GM12892 (cell line): ENCODE results near the gene KCNH1.
A peak's percentile ranks its signal among the peaks of the same experiment; 100 is the strongest.
"Not testable (repeated sequence)": the region's sequence is repeated elsewhere in the genome, so short reads cannot be mapped to it uniquely, and the experiment has no call there.

ENCODE experiments used
- DNase-seq: peaks from one replicate; pipeline ENCODE4 v3.0.0; 2011; ENCODE audit not compliant: insufficient read length
- FAIRE-seq: peaks from 2 replicates; lab custom pipeline; 2011; peaks lifted over from hg19 to GRCh38; lab: Jason Lieb, UNC
- POLR2A ChIP-seq: IDR thresholded peaks from 2 replicates; pipeline ENCODE4 v1.6.1; 2011; ENCODE audit warnings: low read depth, low read length, control low read depth
- POLR2AphosphoS5 ChIP-seq: IDR thresholded peaks from 2 replicates; pipeline ENCODE4 v1.6.1; 2011; ENCODE audit warnings: low read depth, low read length, control low read depth
- TAF1 ChIP-seq: IDR thresholded peaks from 2 replicates; pipeline ENCODE4 v1.6.1; 2011; ENCODE audit warnings: low read depth, mild to moderate bottlenecking, control low read depth, low read length, borderline replicate concordance

Gene KCNH1

DNA sequence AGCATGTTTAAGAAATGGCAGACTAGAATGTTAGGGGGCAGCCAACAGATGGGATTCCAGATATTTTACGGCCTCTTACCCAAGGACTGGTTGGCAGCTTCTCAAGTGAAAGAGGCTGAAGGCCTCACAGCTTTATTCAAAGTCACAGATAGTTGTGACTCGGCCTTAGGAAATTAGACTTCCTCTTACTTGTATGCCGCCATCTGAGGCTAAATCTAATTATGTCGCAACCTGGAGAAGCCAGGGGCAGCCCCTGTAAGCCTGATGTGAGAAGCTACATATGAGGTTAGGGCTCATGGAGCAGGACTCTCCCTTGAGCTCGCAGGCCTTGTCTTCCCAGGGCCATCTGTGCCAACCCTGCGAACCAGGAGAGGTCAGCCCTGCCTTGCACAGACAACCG, 452.8 kb downstream of the KCNH1 start:
- FAIRE-seq (no peak), DNase-seq (no peak)
- TF ChIP-seq POLR2A (no peak), POLR2AphosphoS5 (no peak), TAF1 (no peak)

DNA sequence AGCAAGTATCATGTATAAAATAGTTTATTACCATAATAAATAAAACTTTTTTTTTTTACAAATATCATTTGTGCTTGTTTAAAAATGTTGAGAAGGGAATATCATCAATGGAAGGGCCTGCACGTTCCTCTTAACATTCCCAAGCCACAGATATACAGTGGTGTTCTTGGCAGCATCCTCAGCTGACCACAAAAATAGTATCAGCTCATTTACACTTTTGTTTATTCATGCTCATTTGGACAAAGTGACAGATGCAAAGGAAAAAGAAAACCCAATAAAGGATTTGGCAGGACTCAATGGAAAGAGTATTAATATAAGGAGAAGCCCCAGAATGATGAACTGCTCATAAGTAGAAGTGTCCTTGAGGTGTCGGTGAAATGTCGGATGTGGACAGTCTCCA, 455.6 kb downstream of the KCNH1 start:
- DNase-seq (no peak), FAIRE-seq (no peak)
- TF ChIP-seq POLR2AphosphoS5 (no peak), POLR2A (no peak), TAF1 (no peak)

DNA sequence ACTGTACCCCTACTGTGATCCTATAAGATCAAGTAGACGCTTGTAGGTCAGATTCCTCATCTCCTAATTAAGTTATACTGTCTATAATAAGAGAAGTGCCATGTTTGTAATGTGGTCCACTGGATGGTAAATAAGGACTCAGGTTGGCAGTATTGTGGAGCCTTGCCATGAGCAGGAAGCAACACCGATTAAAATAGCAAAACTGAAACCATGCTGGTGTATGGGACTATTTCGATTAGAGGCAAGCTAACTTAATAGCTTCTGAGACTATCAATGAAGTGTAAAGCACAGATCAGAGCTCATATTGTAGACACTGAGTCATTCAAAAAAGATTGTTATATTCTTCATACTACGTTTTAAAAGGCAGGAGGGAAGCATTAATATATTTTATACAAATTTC, 456.4 kb downstream of the KCNH1 start:
- no peak for DNase-seq
- TF ChIP-seq POLR2A (no peak), POLR2AphosphoS5 (no peak), TAF1 (no peak)
- peak; percentile 14 for FAIRE-seq

DNA sequence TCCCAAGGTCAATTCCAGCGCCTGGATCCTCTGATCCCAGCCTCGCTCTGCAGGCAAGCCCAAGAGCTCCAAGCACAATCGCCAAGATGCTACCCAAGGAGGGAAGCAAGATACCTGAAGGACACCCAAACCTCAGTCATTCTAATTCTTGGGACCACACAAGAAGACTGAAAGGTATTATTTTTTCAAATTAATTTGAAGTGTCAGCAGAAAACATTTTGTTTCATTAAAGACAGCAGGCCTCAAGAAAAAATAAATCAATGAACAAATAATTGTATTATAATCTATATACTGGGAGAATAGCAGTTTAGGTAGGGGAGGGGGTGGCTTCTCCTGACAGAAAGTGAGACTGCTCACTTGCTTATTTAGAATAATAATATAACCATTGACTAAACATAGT, 457.4 kb downstream of the KCNH1 start:
- TF ChIP-seq TAF1, result no peak
- TF ChIP-seq POLR2A, result no peak
- no peak for TF ChIP-seq POLR2AphosphoS5
- DNase-seq, result no peak
- FAIRE-seq, result no peak

DNA sequence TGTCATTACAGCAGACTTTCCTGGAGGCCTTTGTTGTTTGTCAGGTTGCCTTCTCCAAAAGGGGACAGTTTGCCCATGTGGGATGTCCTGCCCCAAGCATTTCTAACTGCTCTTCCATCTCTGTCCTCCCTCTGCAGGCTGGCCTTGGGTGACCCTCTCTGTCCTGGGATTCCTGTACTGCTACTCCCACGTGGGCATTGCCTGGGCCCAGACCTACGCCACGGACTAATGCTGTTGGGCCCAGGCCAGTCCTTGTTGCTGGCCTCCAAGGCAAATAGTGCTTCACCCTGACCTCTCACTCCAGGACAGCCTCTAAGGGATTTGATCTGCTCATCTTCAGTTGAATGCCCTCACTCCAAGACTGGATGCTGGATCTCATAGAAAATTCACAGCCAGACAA, 459.8 kb downstream of the KCNH1 start:
- no peak for DNase-seq
- no peak for FAIRE-seq
- no peak for TF ChIP-seq TAF1
- TF ChIP-seq POLR2AphosphoS5, result no peak
- no peak for TF ChIP-seq POLR2A

DNA sequence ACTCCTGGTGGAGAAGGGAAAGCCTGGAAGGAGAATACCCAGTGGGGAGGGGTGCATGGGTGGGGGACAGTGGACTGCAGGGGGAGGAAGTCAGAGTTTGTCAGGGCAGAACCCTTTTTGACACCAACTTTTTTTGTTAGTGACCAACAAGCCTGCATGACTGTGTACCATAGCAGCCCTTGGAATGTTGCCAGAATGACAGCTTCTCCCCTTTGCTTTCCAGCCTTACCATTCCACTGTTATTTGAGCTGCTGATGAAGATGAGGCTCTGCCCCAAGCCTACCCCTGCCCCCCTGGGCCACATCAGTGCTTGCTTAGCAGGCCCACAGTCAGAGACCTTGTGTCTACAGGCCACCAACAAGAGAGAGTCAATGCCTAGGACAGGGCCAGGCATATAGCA, 464.0 kb downstream of the KCNH1 start:
- TF ChIP-seq TAF1 (no peak), POLR2A (no peak), POLR2AphosphoS5 (no peak)
- DNase-seq, result no peak
- no peak for FAIRE-seq

DNA sequence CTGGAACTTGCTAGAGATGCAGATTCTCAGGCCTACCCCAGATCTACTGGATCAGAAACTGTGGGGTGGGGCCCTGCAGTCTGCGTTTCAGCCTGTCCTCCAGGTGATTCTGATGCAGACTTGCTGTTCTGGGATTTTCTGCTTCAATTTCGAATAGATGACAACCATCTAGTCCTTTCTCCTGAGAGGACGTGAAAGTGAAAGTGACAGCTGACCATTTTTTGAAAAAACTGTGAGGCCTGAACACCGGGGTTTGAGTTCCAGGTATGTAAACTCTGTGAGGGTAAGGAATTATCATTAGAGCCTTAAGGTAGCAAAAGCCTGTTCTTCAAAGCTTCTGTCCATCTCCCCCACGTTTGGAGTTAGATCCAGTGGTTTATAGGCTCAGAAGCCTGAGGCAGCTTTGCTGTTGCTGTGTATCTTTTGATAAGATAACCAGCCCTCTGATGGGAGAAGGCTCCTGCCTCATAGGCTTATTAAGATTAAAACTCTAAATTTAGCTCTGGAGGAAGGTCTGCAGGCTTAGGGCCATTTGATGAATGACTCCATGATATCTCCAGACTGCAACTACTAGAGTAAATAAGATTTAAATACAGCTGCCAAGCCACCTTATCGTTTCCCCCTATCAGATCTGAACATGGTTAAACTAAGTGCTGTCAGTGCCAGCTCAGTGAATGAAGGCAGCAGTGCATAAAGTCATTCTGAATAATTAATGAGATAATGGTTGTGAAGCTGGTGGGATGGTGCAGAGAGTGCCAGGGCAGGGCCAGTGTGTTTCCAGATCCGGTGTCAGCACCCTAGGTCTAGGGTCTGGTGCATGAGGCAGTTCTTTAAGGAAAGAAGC, 470.0 kb downstream of the KCNH1 start:
- TF ChIP-seq POLR2AphosphoS5 (no peak), TAF1 (no peak), POLR2A (no peak)
- no peak for DNase-seq
- no peak for FAIRE-seq

DNA sequence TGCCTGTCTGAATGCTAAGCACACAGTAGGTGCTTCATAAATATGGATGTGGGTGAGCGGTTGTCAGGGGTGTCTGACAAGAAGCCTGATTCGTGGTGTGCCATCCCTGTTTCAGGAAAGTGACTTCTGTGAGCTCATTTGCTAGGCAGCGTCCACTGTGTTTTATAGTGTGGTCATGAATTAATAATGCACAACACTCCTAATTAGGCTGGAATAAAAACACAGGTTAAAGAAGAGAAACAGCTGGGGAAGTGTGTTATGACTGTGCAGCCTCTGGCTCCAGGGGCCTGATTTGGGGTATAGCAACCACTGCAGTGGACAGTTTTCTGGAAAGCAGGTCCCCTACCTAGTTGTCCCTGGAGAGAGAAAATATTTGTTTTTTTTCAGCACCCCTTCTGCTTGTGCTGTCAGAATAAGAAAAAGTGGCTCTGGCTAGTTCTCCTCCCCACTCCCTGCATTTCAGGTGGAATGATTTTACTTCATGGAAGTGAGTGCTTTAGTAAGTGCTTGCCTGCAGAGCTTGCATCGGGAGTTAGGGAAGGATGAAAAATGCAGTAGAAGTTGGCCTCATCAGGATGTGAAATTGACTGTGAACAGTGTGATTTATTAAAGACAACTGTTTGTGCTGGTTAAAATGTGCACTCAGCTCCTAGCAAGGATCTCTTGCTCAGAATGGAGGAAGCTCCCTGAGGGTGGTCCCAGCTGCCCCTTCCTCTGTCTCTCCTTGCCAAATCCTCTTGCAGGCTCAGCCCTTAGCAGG, 471.5 kb downstream of the KCNH1 start:
- no peak for DNase-seq
- TF ChIP-seq POLR2A (no peak), POLR2AphosphoS5 (no peak), TAF1 (no peak)
- no peak for FAIRE-seq

DNA sequence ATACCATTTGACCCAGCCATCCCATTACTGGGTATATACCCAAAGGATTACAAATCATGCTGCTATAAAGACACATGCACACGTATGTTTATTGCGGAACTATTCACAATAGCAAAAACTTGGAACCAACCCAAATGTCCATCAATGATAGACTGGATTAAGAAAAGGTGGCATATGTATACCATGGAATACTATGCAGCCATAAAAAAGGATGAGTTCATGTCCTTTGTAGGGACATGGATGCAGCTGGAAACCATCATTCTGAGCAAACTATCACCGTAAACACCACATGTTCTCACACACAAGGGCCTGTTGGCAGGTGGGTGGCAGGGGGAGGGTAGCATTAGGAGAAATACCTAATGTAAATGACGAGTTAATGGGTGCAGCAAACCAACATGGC, 472.4 kb downstream of the KCNH1 start:
- not testable (repeated sequence) for DNase-seq, FAIRE-seq

DNA sequence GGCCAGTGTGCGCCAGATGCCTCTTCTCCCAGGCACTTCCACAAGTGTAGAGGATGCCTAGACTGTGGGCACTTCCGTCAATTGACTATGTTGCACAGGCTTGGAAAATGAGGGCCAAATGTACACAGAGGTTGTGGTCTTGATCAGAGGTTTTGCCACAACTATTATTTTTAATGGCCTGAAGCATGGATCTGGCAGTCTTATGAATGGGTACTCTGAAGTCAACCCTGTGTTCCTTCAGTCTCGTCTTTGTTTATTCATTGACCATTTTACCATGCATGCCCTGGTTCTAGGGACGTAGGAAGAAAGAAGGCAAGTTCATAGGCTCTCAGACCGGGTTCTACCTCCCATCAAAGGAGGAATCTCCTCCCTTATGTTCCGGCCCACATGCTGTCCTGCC, 476.1 kb downstream of the KCNH1 start:
- FAIRE-seq (no peak), DNase-seq (no peak)
- no peak for TF ChIP-seq POLR2AphosphoS5
- TF ChIP-seq TAF1, result no peak
- TF ChIP-seq POLR2A, result no peak

DNA sequence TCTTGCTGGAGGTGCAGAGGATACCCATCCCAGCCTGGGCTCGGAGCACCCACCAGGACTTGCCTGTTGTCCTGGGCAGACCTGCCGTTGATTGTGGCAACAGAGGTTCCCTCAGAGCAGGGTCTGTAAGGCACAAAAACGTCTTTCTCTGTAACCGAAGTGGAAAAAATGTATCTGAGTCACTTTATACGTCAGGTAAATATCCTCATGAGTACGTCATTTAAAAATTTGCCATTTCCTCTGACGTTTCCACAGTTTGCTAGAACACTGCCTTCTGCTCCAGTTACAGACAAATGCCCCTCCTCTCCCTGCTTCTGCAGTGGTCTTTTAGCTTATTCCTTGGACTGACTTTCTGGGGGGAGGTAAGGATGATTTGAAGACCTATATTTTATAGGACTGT, 478.4 kb downstream of the KCNH1 start:
- no peak for DNase-seq
- FAIRE-seq, result no peak
- no peak for TF ChIP-seq POLR2A
- no peak for TF ChIP-seq POLR2AphosphoS5
- no peak for TF ChIP-seq TAF1
